Large intestine (tissue), 12 donors: ENCODE measurements around the gene NLRC5. TPM values are rescaled to one million over a fixed set of nuclear protein-coding genes. Genes with fewer than 3 reads are reported as not detected.

Experiments
- DNase-seq, 2 donors: peaks; one replicate each; pipeline versions ENCODE4 v3.0.0 to v3.0.0-alpha.2; 2013
- H3K27ac ChIP-seq: one replicate; pipeline ENCODE4 v1.5.1; 2013; ENCODE audit warnings: low read length
- H3K27me3 ChIP-seq: 2 replicates; pipeline ENCODE4 v1.6.1; 2013; ENCODE audit warnings: low read length; ENCODE audit not compliant: control insufficient read depth, insufficient read depth
- H3K36me3 ChIP-seq: 2 replicates; pipeline ENCODE4 v1.6.1; 2013; ENCODE audit warnings: low read length; ENCODE audit not compliant: control insufficient read depth, insufficient read depth
- H3K4me1 ChIP-seq: one replicate; pipeline ENCODE4 v1.6.1; 2013; ENCODE audit warnings: low read length; ENCODE audit not compliant: control insufficient read depth, insufficient read depth
- H3K4me3 ChIP-seq: one replicate; pipeline ENCODE4 v1.5.1; 2013; ENCODE audit warnings: low read length
- H3K9me3 ChIP-seq: one replicate; pipeline ENCODE4 v1.6.1; 2013; ENCODE audit warnings: mild to moderate bottlenecking, low read depth, low read length, moderate library complexity; ENCODE audit not compliant: control insufficient read depth
- WGBS: methylation state at CpG from one replicate; pipeline ENCODE4 v1.1.5; 2013; ENCODE audit warnings: low lambda C conversion rate; ENCODE audit not compliant: insufficient coverage; 5-methylcytosine and 5-hydroxymethylcytosine counted together
- long read RNA-seq, 11 donors: transcript quantifications; one replicate each; lab custom pipeline, GENCODE V29; 2026
- polyA plus RNA-seq: library from polyadenylated mRNA; unstranded; fragments of 120-200 nt; gene quantifications from one replicate; pipeline ENCODE4 v1.2.1, GENCODE V29; 2013

NLRC5 gene, protein sequence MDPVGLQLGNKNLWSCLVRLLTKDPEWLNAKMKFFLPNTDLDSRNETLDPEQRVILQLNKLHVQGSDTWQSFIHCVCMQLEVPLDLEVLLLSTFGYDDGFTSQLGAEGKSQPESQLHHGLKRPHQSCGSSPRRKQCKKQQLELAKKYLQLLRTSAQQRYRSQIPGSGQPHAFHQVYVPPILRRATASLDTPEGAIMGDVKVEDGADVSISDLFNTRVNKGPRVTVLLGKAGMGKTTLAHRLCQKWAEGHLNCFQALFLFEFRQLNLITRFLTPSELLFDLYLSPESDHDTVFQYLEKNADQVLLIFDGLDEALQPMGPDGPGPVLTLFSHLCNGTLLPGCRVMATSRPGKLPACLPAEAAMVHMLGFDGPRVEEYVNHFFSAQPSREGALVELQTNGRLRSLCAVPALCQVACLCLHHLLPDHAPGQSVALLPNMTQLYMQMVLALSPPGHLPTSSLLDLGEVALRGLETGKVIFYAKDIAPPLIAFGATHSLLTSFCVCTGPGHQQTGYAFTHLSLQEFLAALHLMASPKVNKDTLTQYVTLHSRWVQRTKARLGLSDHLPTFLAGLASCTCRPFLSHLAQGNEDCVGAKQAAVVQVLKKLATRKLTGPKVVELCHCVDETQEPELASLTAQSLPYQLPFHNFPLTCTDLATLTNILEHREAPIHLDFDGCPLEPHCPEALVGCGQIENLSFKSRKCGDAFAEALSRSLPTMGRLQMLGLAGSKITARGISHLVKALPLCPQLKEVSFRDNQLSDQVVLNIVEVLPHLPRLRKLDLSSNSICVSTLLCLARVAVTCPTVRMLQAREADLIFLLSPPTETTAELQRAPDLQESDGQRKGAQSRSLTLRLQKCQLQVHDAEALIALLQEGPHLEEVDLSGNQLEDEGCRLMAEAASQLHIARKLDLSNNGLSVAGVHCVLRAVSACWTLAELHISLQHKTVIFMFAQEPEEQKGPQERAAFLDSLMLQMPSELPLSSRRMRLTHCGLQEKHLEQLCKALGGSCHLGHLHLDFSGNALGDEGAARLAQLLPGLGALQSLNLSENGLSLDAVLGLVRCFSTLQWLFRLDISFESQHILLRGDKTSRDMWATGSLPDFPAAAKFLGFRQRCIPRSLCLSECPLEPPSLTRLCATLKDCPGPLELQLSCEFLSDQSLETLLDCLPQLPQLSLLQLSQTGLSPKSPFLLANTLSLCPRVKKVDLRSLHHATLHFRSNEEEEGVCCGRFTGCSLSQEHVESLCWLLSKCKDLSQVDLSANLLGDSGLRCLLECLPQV (N-terminal part only)
- 11.1 TPM for polyA plus RNA-seq
- long read RNA-seq, donor 1 = 0 reads
- long read RNA-seq, donor 2 = 0 reads
- long read RNA-seq, donor 3 = 0 reads
- long read RNA-seq, donor 4 = 0 reads
- long read RNA-seq, donor 5 = 0 reads
- long read RNA-seq, donor 6 = 0 reads
- long read RNA-seq, donor 7, partial matches to known transcripts = 0 of 1 reads
- long read RNA-seq, donor 7, other reads (novel, unspliced or antisense) = 0 of 1 reads
- long read RNA-seq, donor 8 = 0 reads
- long read RNA-seq, donor 9 = 0 reads
- long read RNA-seq, donor 10, partial matches to known transcripts = 0 of 1 reads
- long read RNA-seq, donor 10, other reads (novel, unspliced or antisense) = 0 of 1 reads
- long read RNA-seq, donor 11 = 0 reads

DNA sequence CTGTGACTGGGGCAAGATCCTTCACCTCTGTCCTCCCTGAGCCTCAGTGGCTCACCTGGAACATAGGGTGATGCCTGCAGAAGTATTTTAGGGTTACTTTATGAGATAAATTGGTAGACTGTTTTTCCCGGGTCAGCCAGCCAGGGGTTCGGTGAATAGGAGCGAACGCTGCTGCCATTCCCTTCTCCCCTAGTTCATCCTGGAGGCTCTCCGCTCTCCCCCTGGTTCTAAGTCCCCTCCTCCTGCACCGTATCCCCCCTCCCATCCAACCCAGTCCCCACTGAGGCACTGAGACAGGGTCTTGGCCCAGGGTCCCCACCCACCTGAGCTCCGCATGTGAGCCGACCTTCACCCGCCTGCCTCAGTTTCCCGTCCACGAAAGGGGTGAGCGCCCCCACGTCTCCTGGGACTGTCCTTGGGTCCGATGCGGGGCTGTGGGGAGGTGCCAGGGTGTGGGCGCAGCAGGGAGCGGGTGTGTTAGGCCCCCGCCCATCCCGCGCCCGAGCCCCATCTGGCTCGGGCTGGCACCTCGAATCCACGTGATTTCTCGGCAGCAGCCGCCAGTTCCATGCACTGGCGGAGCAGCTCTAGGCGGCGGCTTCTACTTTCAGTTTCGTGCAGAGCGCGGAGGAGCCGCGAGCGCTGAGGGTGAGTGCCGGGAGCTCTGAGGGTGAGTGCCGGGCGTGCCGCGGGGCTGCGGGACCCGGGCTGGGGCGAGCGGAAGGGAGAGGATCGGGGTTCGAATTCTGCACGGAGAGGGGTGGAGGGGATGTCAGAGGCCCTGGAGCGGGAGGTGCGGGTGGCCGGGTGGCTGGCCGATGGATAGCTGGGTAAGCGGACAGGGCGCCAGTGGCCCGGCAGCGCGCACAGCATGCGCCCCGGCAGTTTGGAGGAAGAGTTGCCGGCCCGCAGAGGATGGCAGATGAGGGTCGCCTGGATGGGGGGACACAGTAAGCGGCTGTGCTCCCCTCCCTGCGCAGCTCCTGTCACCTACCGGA is at the start of gene NLRC5:
TSS of gene NLRC5 (plus strand) at position 610 of the 998 bp plus-strand sequence. CDS start 31,156 bp downstream, outside the sequence.
- peaks cover 7% of the 10 kb centered on the region for H3K4me1 ChIP-seq
- H3K4me3 ChIP-seq = peak within 1 kb of the TSS; percentile 62
- peak; percentile 88 to 94 for DNase-seq
- H3K27me3 ChIP-seq = no peaks in the 10 kb centered on the region
- no peaks in the 10 kb centered on the region for H3K9me3 ChIP-seq
- no peaks in the 10 kb centered on the region for H3K36me3 ChIP-seq
- peak within 1 kb of the TSS; percentile 26 for H3K27ac ChIP-seq
- no CpG with 5 or more reads among the region's 64 CpGs for WGBS

- Histone ChIP-seq H3K4me1 (no peaks in the 10 kb centered on the region), H3K27me3 (no peaks in the 10 kb centered on the region), H3K9me3 (no peaks in the 10 kb centered on the region), H3K27ac (no peak overlapping the region), H3K36me3 (peaks cover 86% of the 10 kb centered on the region), H3K4me3 (no peak overlapping the region)
- no peak for DNase-seq
- 93% methylated on average over 2 of the region's 4 CpGs for WGBS
Measured at GRCh38 chr16:56939801-56940200, 49.6 kb upstream of the NLRC5 start.

GRCh38 chr16:56941092-56941491 is 48.3 kb upstream of the NLRC5 start:
- H3K4me3 ChIP-seq = no peak overlapping the region
- no peaks in the 10 kb centered on the region for H3K9me3 ChIP-seq
- no peaks in the 10 kb centered on the region for H3K27me3 ChIP-seq
- no peak for DNase-seq
- H3K36me3 ChIP-seq = peaks cover 87% of the 10 kb centered on the region
- H3K4me1 ChIP-seq = no peaks in the 10 kb centered on the region
- 83% methylated on average over 1 of the region's 2 CpGs for WGBS
- H3K27ac ChIP-seq = no peak overlapping the region

- H3K4me3 ChIP-seq = no peak overlapping the region
- no peaks in the 10 kb centered on the region for H3K9me3 ChIP-seq
- 75% methylated on average over 4 of the region's 9 CpGs for WGBS
- DNase-seq = no peak
- H3K36me3 ChIP-seq = peaks cover 82% of the 10 kb centered on the region
- no peaks in the 10 kb centered on the region for H3K4me1 ChIP-seq
- no peaks in the 10 kb centered on the region for H3K27me3 ChIP-seq
- no peak overlapping the region for H3K27ac ChIP-seq
Measured at GRCh38 chr16:56941856-56942331, 47.5 kb upstream of the NLRC5 start.

- peaks cover 66% of the 10 kb centered on the region for H3K36me3 ChIP-seq
- no peak overlapping the region for H3K27ac ChIP-seq
- DNase-seq = no peak
- H3K9me3 ChIP-seq = no peaks in the 10 kb centered on the region
- no peak overlapping the region for H3K4me3 ChIP-seq
- 100% methylated on average over 1 of the region's 6 CpGs for WGBS
- no peaks in the 10 kb centered on the region for H3K4me1 ChIP-seq
- H3K27me3 ChIP-seq = no peaks in the 10 kb centered on the region
Measured at GRCh38 chr16:56943761-56944375, 45.5 kb upstream of the NLRC5 start.

GRCh38 chr16:56944954-56945839 is 44.2 kb upstream of the NLRC5 start:
- Histone ChIP-seq H3K27me3 (no peaks in the 10 kb centered on the region), H3K4me3 (no peak overlapping the region), H3K27ac (no peak overlapping the region), H3K4me1 (no peaks in the 10 kb centered on the region), H3K36me3 (peaks cover 53% of the 10 kb centered on the region), H3K9me3 (no peaks in the 10 kb centered on the region)
- no CpG with 5 or more reads among the region's 2 CpGs for WGBS
- DNase-seq = no peak

DNA sequence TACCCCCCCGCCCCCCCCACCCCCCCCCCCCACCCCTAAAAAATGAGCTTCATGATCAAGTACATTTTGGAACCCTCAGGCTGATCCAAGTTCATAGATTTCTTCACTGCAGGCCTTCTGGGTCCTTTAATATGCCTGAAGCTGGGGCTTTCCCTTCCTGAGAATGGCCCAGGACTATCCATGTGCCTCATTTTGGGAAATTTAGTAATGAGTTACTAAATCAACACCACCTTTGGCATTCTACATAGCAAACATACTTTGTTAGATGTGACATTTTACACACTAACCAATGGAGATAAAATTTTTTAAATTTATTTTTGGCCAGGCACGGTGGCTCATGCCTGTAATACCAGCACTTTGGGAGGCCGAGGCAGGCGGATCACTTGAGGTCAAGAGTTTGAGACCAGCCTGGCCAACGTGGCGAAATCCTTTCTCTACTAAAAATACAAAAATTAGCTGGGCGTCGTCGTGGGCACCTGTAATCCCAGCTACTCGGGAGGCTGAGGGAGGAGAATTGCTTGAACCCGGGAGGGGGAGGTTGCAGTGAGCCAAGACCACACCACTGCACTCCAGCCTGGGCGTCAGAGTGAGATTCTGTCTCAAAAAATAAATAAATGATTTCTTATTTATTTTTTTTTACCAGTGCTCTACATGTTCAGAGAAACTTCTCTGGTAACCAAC is 43.4 kb upstream of the NLRC5 start:
- no peaks in the 10 kb centered on the region for H3K9me3 ChIP-seq
- H3K4me1 ChIP-seq = no peaks in the 10 kb centered on the region
- no CpG with 5 or more reads among the region's 12 CpGs for WGBS
- no peaks in the 10 kb centered on the region for H3K27me3 ChIP-seq
- DNase-seq = no peak
- H3K27ac ChIP-seq = no peak overlapping the region
- no peak overlapping the region for H3K4me3 ChIP-seq
- H3K36me3 ChIP-seq = peaks cover 45% of the 10 kb centered on the region
